GF-D8 (cell line): ENCODE measurements around the gene CHRNA3.

Experiments used
- DNase-seq: peaks from one replicate; lab custom pipeline; 2025; lab: John Stamatoyannopoulos, UW

CHRNA3 gene

GRCh38 chr15:78636378-78636859 lies 15.6 kb upstream of the CHRNA3 start:
- DNase-seq = no peak

DNA sequence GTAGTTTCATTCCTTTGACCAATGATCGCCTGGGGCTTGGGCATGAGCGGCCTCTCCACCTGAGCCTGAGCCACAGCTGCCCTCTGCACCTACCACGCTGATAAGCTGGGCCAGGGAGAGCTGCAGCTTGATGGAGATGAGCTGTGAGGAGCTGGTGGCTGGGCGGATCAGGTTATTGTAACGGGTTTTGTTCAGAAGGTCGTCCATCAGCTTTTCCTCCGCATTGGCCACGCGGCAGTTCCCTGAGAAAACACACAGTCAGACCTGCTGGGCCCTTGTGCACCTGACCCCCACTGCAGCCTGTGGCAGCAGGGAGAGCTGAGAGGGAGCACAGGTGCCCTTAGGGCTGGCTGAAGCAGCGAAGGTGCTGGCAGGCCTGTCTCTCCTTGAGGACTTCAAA lies 14.6 kb upstream of the CHRNA3 start:
- DNase-seq = no peak

- no peak for DNase-seq
These were observed 13.7 kb upstream of the CHRNA3 start for GRCh38 chr15:78634210-78635145.

DNA sequence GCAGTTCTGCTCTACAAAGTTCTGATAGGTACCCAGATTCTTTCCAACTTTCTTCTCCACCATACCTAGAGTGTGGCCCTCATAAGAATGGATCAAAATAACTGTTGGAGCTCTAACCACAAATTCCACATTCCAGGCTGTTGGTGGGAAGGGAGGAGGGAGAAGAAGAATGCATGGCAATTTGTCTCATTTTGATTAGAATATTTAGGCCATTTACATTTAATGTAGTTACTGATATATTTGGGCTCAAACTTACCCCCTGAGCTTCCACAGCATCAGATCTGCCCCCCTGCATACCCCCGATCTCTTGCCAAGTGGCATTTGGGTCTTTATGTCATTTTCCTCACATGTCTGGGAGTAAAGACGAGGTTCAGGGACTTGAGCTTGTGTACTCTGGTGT lies 12.6 kb upstream of the CHRNA3 start:
- DNase-seq = no peak

- DNase-seq = no peak
These were observed 10.3 kb upstream of the CHRNA3 start for GRCh38 chr15:78630886-78631633.

- DNase-seq = no peak
These were observed 8.9 kb upstream of the CHRNA3 start for GRCh38 chr15:78629716-78630065.

- DNase-seq = no peak
These were observed 8.4 kb upstream of the CHRNA3 start for GRCh38 chr15:78629031-78629715.

- DNase-seq = no peak
These were observed 7.4 kb upstream of the CHRNA3 start for GRCh38 chr15:78628227-78628626.

DNA sequence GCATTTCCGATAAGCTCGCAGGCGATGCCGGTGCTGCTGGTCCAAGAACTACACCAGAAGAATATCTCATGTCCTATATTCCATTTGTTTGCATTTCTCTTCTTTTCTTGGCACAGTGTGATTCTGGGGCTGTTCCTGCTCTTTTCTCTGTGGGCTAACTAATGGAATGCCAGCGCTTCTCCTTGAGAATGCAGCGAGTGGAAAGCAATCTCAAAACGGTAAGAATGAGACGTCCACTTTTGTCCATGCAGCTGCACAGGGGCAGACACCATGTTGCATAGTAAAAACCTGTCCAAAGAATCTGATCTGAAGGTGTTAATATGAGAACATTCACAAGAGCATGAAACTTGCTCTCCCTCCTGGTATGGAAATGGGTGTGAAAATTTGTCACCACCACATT lies 6.6 kb upstream of the CHRNA3 start:
- no peak for DNase-seq

GRCh38 chr15:78626381-78626995 lies 5.7 kb upstream of the CHRNA3 start:
- no peak for DNase-seq

DNA sequence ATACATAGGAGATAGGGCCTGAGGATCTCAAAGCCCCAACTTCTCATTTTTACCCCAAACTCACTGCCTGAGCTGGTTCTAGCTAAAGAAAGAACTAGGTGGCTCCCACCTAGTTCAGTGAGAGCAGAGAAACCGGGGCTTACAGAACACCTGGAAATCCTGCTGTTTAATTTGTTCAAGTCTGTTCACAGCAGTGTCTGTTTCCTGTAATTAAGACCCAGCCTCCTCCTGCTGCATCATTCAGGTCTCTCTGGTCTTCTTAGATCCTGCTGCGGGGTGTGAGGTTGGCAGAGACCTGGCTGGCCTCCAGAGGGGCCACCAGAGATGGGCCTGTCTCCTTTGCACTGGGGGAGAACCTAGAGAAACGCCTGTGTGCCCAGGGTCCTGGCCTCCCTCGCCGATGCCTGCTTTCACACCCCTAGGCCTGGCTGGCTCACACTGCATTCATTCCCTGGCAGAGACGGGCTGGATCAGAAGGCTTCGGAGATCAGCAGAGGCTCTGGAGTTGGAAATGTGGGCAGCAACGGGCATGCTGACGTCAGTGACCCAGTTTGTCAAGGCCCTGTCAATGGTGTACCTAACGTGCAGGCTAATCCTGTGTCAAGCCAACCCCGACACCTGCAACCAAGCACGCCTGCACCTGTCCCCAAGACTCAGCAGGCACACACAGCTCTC lies 4.9 kb upstream of the CHRNA3 start:
- no peak for DNase-seq

DNA sequence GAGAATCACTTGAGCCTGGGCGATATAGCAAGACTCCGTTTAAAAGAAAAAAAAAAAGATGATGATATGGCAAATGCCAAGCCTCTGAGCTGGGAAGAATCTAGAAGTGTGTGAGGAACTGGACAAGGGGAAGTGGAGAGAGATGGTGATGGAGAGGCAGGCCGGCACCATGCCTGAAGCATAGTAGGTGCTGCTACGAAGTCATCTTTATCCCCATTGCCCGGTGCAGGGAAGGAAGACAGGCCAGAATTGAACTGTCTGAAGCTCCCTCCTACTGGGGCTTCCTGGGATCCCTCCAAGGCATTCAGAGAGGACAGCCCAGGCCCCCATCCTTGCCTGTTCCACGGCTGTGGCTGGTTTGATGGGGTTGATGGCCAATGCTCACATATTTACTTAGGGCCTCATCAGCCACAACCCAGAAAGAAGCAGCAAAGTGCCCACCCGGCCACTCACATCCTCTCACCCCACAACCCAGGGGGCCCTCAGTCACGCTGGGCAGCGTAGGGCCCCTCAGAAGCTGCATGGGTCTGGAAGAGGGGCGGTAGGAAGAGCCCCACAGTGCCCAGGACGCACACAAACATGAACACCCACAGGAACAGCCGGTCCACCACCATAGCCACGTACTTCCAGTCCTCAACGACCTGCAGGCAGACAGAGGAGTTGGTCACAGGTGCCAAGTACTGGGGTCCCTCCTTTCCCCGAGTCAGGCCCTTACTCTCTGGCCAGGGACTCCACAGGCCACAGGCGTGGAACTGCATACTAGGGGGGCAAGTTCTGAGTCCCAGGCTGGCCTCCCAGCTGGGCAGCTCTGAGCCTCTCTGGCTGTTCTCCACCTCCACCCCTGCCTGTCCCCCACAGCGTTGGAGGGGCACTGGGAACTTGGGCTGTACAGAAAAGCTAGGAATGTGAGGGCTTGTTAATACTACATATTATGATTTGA lies 4.1 kb upstream of the CHRNA3 start:
- no peak for DNase-seq

DNA sequence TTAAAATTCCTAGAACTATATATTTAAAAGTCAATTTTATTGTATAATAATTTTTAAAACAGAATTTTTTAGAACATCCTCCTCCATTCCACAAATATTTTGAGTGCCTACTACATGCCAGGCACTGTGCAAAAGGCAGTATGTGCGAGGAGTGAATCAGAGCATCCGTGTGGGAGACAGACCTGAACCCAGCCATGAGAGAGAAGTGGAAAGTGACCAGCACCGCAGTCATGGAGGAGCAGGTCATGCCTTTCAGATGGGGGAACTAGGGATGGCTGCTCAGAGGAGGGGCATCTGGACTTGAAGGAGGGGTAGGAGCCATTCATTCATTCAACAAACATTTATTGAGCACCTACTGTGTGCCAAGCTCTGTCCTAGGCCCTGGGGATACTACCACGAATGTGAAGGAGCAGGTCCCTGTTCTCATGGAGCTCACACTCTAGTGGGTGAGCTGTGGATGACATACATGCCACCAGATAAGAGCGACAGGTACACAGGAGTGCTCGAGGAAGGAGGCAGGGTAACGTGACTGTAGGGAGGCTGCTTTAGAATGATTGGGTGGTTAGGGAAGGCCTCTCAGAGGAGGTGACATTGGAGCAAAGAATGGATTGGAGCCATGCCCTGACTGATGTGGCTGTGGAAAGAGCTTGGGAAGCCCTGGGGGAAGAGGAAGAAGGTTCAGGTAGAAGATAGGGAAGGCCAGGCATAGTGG lies 3.1 kb upstream of the CHRNA3 start:
- DNase-seq = no peak

GRCh38 chr15:78621810-78622402 lies 1.1 kb upstream of the CHRNA3 start:
- DNase-seq = no peak

DNA sequence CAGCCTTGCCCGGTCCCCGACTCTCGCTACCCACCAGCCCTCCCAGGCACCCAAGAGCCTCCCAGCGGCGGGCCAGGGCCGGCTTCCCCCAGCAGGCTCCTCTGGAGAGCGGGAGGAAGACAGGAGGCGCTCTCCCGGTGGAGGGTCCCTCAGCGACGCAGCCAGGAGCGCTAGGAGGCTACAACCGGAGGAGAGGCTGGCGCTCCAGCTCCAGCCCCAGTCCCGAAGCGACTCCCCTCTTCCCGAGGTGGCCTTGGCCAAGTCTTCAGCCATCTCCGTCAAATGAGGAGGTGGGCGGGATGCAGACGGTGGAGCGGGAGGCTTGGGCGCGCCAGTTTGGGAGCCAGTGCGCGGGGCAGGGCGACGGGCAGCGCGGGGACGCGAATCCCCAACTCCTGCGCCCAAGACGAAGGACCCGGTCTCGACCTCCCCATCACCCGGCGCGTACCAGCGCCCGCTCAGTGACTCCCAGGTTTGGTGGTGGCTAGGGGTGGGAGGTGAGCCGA lies 722 bp downstream of the CHRNA3 start:
- DNase-seq = no peak

- DNase-seq = no peak
These were observed 1.5 kb downstream of the CHRNA3 start for GRCh38 chr15:78619022-78619950.

DNA sequence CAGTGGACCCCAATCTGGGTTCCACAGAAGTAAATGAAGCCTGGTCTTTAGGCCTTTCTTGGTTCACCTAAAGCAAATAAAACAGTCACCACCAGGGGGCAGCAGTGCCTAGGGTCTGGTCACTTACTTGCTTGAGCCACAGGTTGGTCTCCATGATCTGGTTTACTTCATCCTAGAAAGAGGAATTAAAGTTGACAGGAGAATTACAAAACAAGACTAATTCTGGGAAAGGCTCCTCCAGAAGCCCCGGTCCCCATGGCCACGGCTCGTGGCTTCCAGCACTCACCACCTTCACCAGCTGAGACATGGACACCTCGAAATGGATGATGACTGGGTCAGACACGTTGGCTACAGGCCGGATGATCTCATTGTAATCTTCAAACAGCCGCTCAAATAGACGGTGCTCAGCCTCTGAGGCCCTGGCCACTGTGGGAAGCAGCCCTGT lies 2.3 kb downstream of the CHRNA3 start:
- peak; percentile 55 for DNase-seq

DNA sequence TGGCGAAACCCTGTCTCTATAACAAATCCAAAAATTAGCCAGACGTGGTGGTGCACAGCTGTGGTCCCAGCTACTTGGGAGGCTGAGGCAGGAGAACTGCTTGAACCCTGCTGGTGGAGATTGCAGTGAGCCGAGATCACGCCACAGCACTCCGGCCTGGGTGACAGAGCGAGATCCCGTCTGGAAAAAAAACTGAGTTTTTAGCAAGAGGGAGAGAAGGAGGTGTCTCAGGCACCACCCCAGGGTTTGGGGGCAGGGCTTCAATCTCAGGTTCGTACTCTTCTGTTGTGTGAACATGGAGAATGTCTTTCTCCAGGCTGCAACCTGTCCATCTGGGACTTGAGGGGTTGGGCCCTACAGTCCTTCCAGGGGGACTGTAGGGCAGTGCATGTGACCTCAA lies 2.7 kb downstream of the CHRNA3 start:
- no peak for DNase-seq
